Left renal pelvis (tissue), 4 donors: Measurements from ENCODE around the gene FRAS1. TPM values are rescaled to one million over a fixed set of nuclear protein-coding genes. Genes with fewer than 3 reads are reported as not detected.
"Not testable (repeated sequence)": the region's sequence is repeated elsewhere in the genome, so short reads cannot be mapped to it uniquely, and the experiment has no call there.

Source experiments
- DNase-seq, 4 donors: peaks; one replicate each; pipeline ENCODE4 v3.0.0-alpha.2; 2013; ENCODE audit warnings: low read depth in 4 of 4, low spot score in 3 of 4
- polyA plus RNA-seq, 4 donors: library from polyadenylated mRNA; unstranded; fragments of 120-200 nt; gene quantifications; one replicate each; pipeline ENCODE4 v1.2.1, GENCODE V29; 2013; ENCODE audit not compliant: insufficient read length in 4 of 4

The FRAS1 gene
- polyA plus RNA-seq, 4 donors = 10.2 to 85.5 (median 66.8) TPM

GRCh38 chr4:78207951-78208350, 150.8 kb downstream of the FRAS1 start:
- DNase-seq = no peak

GRCh38 chr4:78208896-78209295, 151.8 kb downstream of the FRAS1 start:
- DNase-seq = not testable (repeated sequence)

- DNase-seq = no peak
Observed at GRCh38 chr4:78210694-78211410, 153.7 kb downstream of the FRAS1 start.

- DNase-seq = no peak
Observed at GRCh38 chr4:78213218-78213617, 156.1 kb downstream of the FRAS1 start.

GRCh38 chr4:78214078-78214477, 157.0 kb downstream of the FRAS1 start:
- DNase-seq = no peak

GRCh38 chr4:78217557-78217956, 160.4 kb downstream of the FRAS1 start:
- no peak for DNase-seq

GRCh38 chr4:78218260-78218659, 161.1 kb downstream of the FRAS1 start:
- no peak for DNase-seq

- DNase-seq = no peak
Observed at GRCh38 chr4:78219825-78220224, 162.7 kb downstream of the FRAS1 start.

GRCh38 chr4:78220283-78220682, 163.2 kb downstream of the FRAS1 start:
- no peak for DNase-seq

- no peak for DNase-seq
Observed at GRCh38 chr4:78222575-78223186, 165.6 kb downstream of the FRAS1 start.

- DNase-seq = no peak
Observed at GRCh38 chr4:78225236-78225635, 168.1 kb downstream of the FRAS1 start.

GRCh38 chr4:78226279-78226678, 169.2 kb downstream of the FRAS1 start:
- no peak for DNase-seq

- no peak for DNase-seq
Observed at GRCh38 chr4:78227411-78228057, 170.4 kb downstream of the FRAS1 start.

GRCh38 chr4:78235800-78236199, 178.7 kb downstream of the FRAS1 start:
- no peak for DNase-seq

- DNase-seq = no peak
Observed at GRCh38 chr4:78237360-78237759, 180.2 kb downstream of the FRAS1 start.

- no peak for DNase-seq
Observed at GRCh38 chr4:78242071-78242470, 184.9 kb downstream of the FRAS1 start.

GRCh38 chr4:78244705-78245485, 187.8 kb downstream of the FRAS1 start:
- no peak for DNase-seq

GRCh38 chr4:78247536-78248285, 190.6 kb downstream of the FRAS1 start:
- no peak for DNase-seq

GRCh38 chr4:78250500-78250899, 193.4 kb downstream of the FRAS1 start:
- DNase-seq = no peak

GRCh38 chr4:78252773-78253172, 195.7 kb downstream of the FRAS1 start:
- not testable (repeated sequence) for DNase-seq
